DND-41 (cell line): ENCODE results near the gene NME7.

Experiments used
- ATAC-seq: fragments of 200-7000 bp; cut with Tn5 transposase; 3 replicates; pipeline ENCODE4 v1.9.1; 2021; ENCODE audit warnings: low read depth; ENCODE audit not compliant: insufficient read depth
- DNase-seq: peaks from one replicate; pipeline ENCODE4 v3.0.0-alpha.2; 2020
- H2AFZ ChIP-seq: 2 replicates; pipeline ENCODE4 v1.6.0; 2012; ENCODE audit warnings: low read depth, low read length
- H3K27ac ChIP-seq: 2 replicates; pipeline ENCODE4 v1.5.1; 2012; ENCODE audit warnings: low read length, inconsistent platforms
- H3K27me3 ChIP-seq: fragments of 200-600 bp; sonication (generic); 2 replicates; pipeline ENCODE4 v1.6.0; 2012; ENCODE audit warnings: low read length, mild to moderate bottlenecking, inconsistent platforms; ENCODE audit not compliant: insufficient read depth, poor library complexity
- H3K36me3 ChIP-seq: 2 replicates; pipeline ENCODE4 v1.5.1; 2012; ENCODE audit warnings: low read length, inconsistent platforms; ENCODE audit not compliant: insufficient read depth
- H3K4me1 ChIP-seq: 2 replicates; pipeline ENCODE4 v1.5.1; 2012; ENCODE audit warnings: mild to moderate bottlenecking, low read length; ENCODE audit not compliant: insufficient read depth
- H3K4me2 ChIP-seq: 2 replicates; pipeline ENCODE4 v1.6.0; 2012; ENCODE audit warnings: mild to moderate bottlenecking, moderate library complexity, low read length, inconsistent platforms; ENCODE audit not compliant: insufficient read depth
- H3K4me3 ChIP-seq, 2 experiments: fragments of 200-600 bp in 1 of 2; shearing (Covaris generic) in 1 of 2; 2 replicates each; pipeline ENCODE4 v1.5.1; 2012 to 2016; ENCODE audit warnings: inconsistent platforms in 2 of 2, low read length in 2 of 2, mild to moderate bottlenecking in 2 of 2, low read depth in 1 of 2, moderate library complexity in 1 of 2
- H3K79me2 ChIP-seq: 2 replicates; pipeline ENCODE4 v1.6.0; 2012; ENCODE audit warnings: low read length, inconsistent platforms; ENCODE audit not compliant: insufficient read depth
- H3K9ac ChIP-seq: 2 replicates; pipeline ENCODE4 v1.6.0; 2012; ENCODE audit warnings: low read depth, mild to moderate bottlenecking, inconsistent platforms, low read length, moderate library complexity
- H3K9me3 ChIP-seq: 2 replicates; pipeline ENCODE4 v1.5.1; 2012; ENCODE audit warnings: low read length, moderate library complexity, mild to moderate bottlenecking, inconsistent platforms; ENCODE audit not compliant: insufficient read depth, severe bottlenecking
- H4K20me1 ChIP-seq: 2 replicates; pipeline ENCODE4 v1.6.0; 2012; ENCODE audit warnings: low read length; ENCODE audit not compliant: insufficient read depth
- CTCF ChIP-seq: IDR thresholded peaks from 2 replicates; pipeline ENCODE4 v1.5.1; 2012; ENCODE audit warnings: borderline replicate concordance, low read length, moderate library complexity, mild to moderate bottlenecking; ENCODE audit not compliant: poor library complexity, severe bottlenecking; ENCODE audit errors: extremely low read depth
- EZH2 ChIP-seq: IDR thresholded peaks from 3 replicates; pipeline ENCODE4 v1.6.1; 2012; ENCODE audit warnings: borderline replicate concordance, low read depth, mild to moderate bottlenecking, moderate library complexity, low read length, inconsistent platforms; ENCODE audit not compliant: severe bottlenecking

Gene NME7

GRCh38 chr1:169259816-169260215, 107.8 kb downstream of the NME7 start:
- H3K4me3 ChIP-seq = no peak overlapping the region
- no peak overlapping the region for H3K27ac ChIP-seq
- DNase-seq (no peak), ATAC-seq (no peak)
- H3K27me3 ChIP-seq = no peaks in the 10 kb centered on the region
- H4K20me1 ChIP-seq = no peaks in the 10 kb centered on the region
- H3K4me2 ChIP-seq = no peak overlapping the region
- no peak for TF ChIP-seq EZH2
- no peak for TF ChIP-seq CTCF
- H3K9me3 ChIP-seq = peaks cover 11% of the 10 kb centered on the region
- no peaks in the 10 kb centered on the region for H3K4me1 ChIP-seq
- H3K36me3 ChIP-seq = peaks cover 3% of the 10 kb centered on the region; the same call in 1 of the 2 replicates
- no peak overlapping the region for H3K9ac ChIP-seq
- H3K79me2 ChIP-seq = no peaks in the 10 kb centered on the region
- H2AFZ ChIP-seq = no peak overlapping the region

- no peaks in the 10 kb centered on the region for H3K79me2 ChIP-seq
- no peaks in the 10 kb centered on the region for H3K36me3 ChIP-seq
- ATAC-seq (no peak), DNase-seq (no peak)
- H3K27me3 ChIP-seq = no peaks in the 10 kb centered on the region
- H3K9ac ChIP-seq = no peak overlapping the region
- H3K9me3 ChIP-seq = no peaks in the 10 kb centered on the region
- no peak overlapping the region for H2AFZ ChIP-seq
- no peak overlapping the region for H3K4me3 ChIP-seq
- no peak overlapping the region for H3K4me2 ChIP-seq
- H4K20me1 ChIP-seq = no peaks in the 10 kb centered on the region
- no peak overlapping the region for H3K27ac ChIP-seq
- TF ChIP-seq CTCF = no peak
- TF ChIP-seq EZH2 = no peak
- H3K4me1 ChIP-seq = no peaks in the 10 kb centered on the region
These were observed 116.8 kb downstream of the NME7 start for GRCh38 chr1:169250795-169251194.

- H2AFZ ChIP-seq = no peak overlapping the region
- no peaks in the 10 kb centered on the region for H4K20me1 ChIP-seq
- no peaks in the 10 kb centered on the region for H3K79me2 ChIP-seq
- TF ChIP-seq CTCF (no peak), EZH2 (no peak)
- no peaks in the 10 kb centered on the region for H3K9me3 ChIP-seq
- H3K4me2 ChIP-seq = no peak overlapping the region
- no peaks in the 10 kb centered on the region for H3K4me1 ChIP-seq
- no peaks in the 10 kb centered on the region for H3K27me3 ChIP-seq
- no peak overlapping the region for H3K27ac ChIP-seq
- no peak for ATAC-seq
- DNase-seq = no peak
- H3K36me3 ChIP-seq = no peaks in the 10 kb centered on the region
- no peak overlapping the region for H3K9ac ChIP-seq
- no peak overlapping the region for H3K4me3 ChIP-seq
These were observed 117.6 kb downstream of the NME7 start for GRCh38 chr1:169250022-169250421.

- H3K4me2 ChIP-seq = no peak overlapping the region
- H3K9ac ChIP-seq = no peak overlapping the region
- no peaks in the 10 kb centered on the region for H3K79me2 ChIP-seq
- no peak for DNase-seq
- no peak overlapping the region for H3K27ac ChIP-seq
- ATAC-seq = no peak
- no peaks in the 10 kb centered on the region for H3K4me1 ChIP-seq
- H2AFZ ChIP-seq = no peak overlapping the region
- no peaks in the 10 kb centered on the region for H3K27me3 ChIP-seq
- H3K36me3 ChIP-seq = no peaks in the 10 kb centered on the region
- H3K9me3 ChIP-seq = no peaks in the 10 kb centered on the region
- no peak overlapping the region for H3K4me3 ChIP-seq
- no peaks in the 10 kb centered on the region for H4K20me1 ChIP-seq
- no peak for TF ChIP-seq EZH2
- no peak for TF ChIP-seq CTCF
These were observed 118.0 kb downstream of the NME7 start for GRCh38 chr1:169249611-169250010.
